ENCODE data around the gene KLHL11. TPM values are rescaled to one million over a fixed set of nuclear protein-coding genes. Genes with fewer than 3 reads are reported as not detected.

The KLHL11 gene
- total RNA-seq, 1 experiment from 2014 or later, result 16.8 TPM

DNA sequence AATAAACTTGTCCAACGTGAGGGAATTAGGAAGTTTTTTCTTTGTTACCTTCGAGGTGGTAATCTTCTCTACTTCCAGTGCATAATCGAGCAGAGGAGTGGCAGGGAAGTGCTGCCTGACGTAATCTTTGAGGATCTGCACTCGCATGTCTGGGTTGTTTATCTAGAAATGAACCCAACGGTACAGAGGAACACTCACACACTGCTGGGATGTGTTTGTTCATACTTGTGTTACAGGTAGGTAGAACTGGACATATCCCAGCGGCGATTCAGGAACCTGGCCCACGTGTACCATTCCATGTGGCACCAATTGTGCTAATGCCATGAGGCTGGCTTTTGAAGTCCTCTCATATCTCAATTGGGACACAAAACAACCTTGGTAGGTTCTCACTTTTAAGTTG lies 4.2 kb upstream of the KLHL11 start:
- Histone ChIP-seq H3K79me1 (ENCODE audit: insufficient read depth, low read depth, low read length, poor library complexity, severe bottlenecking) (no peaks in the 10 kb centered on the region), H3K56ac (ENCODE audit: insufficient read length, low read depth, low read length) (no peak overlapping the region), H2BK5ac (ENCODE audit: insufficient read length, low read length) (no peak overlapping the region), H2BK15ac (ENCODE audit: low read depth, low read length) (no peak overlapping the region), H4K8ac (replicated peaks; ENCODE audit: insufficient read length, low read depth, low read length) (no peak overlapping the region), H2BK20ac (ENCODE audit: low read depth, low read length, poor library complexity, severe bottlenecking) (no peak overlapping the region), H3K9ac (ENCODE audit: extremely low read depth, insufficient read length, low read length) (no peak overlapping the region), H3K9me3 (ENCODE audit: control insufficient read depth, low read depth, low read length) (no peaks in the 10 kb centered on the region), H2BK12ac (ENCODE audit: insufficient read length, low read depth, low read length) (no peak overlapping the region), H3T11ph (ENCODE audit: low read length) (no peak overlapping the region), H4K5ac (ENCODE audit: insufficient read length, low read depth, low read length) (no peak overlapping the region), H3K18ac (ENCODE audit: insufficient read length, low read depth, low read length) (no peak overlapping the region), H3K4me2 (ENCODE audit: insufficient read depth, insufficient read length, low read length) (no peak overlapping the region), H3K27me3 (ENCODE audit: insufficient read depth, low read length) (no peaks in the 10 kb centered on the region), H3K4me1 (ENCODE audit: insufficient read depth, low read length) (no peaks in the 10 kb centered on the region), H3K14ac (ENCODE audit: insufficient read depth, low read length) (no peak overlapping the region), H3K23ac (ENCODE audit: insufficient read length, low read depth, low read length) (no peak overlapping the region), H2BK120ac (ENCODE audit: low read depth, low read length, poor library complexity, severe bottlenecking) (no peak overlapping the region), H3K4ac (ENCODE audit: low read depth, low read length) (no peak overlapping the region), H3K27ac (ENCODE audit: insufficient read length, low read depth, low read length) (no peak overlapping the region), H3K79me2 (ENCODE audit: insufficient read depth, low read length) (no peaks in the 10 kb centered on the region; the same call in 1 of the 2 replicates), H2AFZ (ENCODE audit: low read length) (no peak overlapping the region), H4K20me1 (ENCODE audit: control insufficient read depth, insufficient read depth, insufficient read length) (no peaks in the 10 kb centered on the region), H2AK5ac (ENCODE audit: insufficient read length, low read length) (no peak overlapping the region), H4K91ac (ENCODE audit: insufficient read length, low read depth, low read length) (no peak overlapping the region), H3K23me2 (ENCODE audit: insufficient read length, low read depth, low read length, poor library complexity, severe bottlenecking) (peaks cover 9% of the 10 kb centered on the region)
- no peaks in the 10 kb centered on the region for H3K9me3 Mint-ChIP-seq
- no peak overlapping the region for H3K27ac Mint-ChIP-seq
- no peak for DNase-seq
- no peak overlapping the region for H3K4me3 Mint-ChIP-seq
- TF ChIP-seq, protein P1, sequence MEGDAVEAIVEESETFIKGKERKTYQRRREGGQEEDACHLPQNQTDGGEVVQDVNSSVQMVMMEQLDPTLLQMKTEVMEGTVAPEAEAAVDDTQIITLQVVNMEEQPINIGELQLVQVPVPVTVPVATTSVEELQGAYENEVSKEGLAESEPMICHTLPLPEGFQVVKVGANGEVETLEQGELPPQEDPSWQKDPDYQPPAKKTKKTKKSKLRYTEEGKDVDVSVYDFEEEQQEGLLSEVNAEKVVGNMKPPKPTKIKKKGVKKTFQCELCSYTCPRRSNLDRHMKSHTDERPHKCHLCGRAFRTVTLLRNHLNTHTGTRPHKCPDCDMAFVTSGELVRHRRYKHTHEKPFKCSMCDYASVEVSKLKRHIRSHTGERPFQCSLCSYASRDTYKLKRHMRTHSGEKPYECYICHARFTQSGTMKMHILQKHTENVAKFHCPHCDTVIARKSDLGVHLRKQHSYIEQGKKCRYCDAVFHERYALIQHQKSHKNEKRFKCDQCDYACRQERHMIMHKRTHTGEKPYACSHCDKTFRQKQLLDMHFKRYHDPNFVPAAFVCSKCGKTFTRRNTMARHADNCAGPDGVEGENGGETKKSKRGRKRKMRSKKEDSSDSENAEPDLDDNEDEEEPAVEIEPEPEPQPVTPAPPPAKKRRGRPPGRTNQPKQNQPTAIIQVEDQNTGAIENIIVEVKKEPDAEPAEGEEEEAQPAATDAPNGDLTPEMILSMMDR (conservative IDR thresholded peaks at IDR 0.05), result no peak
- no CpG with 5 or more reads among the region's 9 CpGs for WGBS (ENCODE audit: extremely low coverage, insufficient read length, low lambda C conversion rate)
- H3K4me1 Mint-ChIP-seq, result peaks cover 0 to 3% of the 10 kb centered on the region in 2 experiments; a peak in 2 of 4 replicates
- H3K36me3 Mint-ChIP-seq (ENCODE audit: insufficient read depth in 1 of 3, low read depth in 3 of 3), result peaks cover 58 to 81% (median 75%) of the 10 kb centered on the region in 3 experiments; a peak in 6 of 7 replicates
- no peaks in the 10 kb centered on the region for H3K27me3 Mint-ChIP-seq (ENCODE audit: low read depth)
